Activated naive CD8-positive, alpha-beta T cell treated with anti-CD3 and anti-CD28 coated beads, Interleukin-2, amount 50 U/mL, for 16 hours (primary cell): ENCODE results near the gene ADAM8.
"Not testable (repeated sequence)": the region's sequence is repeated elsewhere in the genome, so short reads cannot be mapped to it uniquely, and the experiment has no call there.

ENCODE experiments used
- DNase-seq: peaks from one replicate; pipeline ENCODE4 v3.0.0-alpha.2; 2020; ENCODE audit warnings: low read depth, low spot score

The ADAM8 gene

GRCh38 chr10:133276435-133277201, at the start of gene ADAM8:
Gene ADAM8, minus strand, starts transcription at chr10:133276868. Its CDS starts 51 bp downstream, at chr10:133276817.
- DNase-seq = no peak

- no peak for DNase-seq
Measured at GRCh38 chr10:133326223-133326551, 49.5 kb upstream of the ADAM8 start.

- DNase-seq = no peak
Measured at GRCh38 chr10:133325440-133326222, 49.0 kb upstream of the ADAM8 start.

DNA sequence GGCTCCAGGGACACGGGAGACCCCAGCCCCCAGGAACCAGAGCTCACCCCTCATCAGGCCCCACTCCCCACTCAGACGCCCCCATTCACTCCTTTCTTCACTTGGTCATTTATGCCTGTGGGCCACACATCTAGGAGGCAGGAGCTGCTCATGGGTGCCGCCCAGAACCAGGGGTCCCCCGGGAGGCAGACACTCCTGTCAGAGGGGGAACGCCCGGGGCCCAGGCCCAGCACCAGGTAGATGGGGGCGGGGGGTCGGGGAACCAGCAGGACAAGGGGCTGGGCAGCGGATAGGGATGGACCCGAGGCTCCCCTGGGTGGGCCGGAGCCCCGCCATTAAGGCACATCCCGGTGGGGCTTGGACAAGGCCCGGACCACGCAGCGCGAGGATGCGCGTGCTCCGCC, 48.2 kb upstream of the ADAM8 start:
- DNase-seq = no peak

GRCh38 chr10:133324198-133324792, 47.6 kb upstream of the ADAM8 start:
- DNase-seq = no peak

- DNase-seq = not testable (repeated sequence)
Measured at GRCh38 chr10:133322064-133322709, 45.5 kb upstream of the ADAM8 start.

GRCh38 chr10:133320852-133321422, 44.3 kb upstream of the ADAM8 start:
- not testable (repeated sequence) for DNase-seq

- no peak for DNase-seq
Measured at GRCh38 chr10:133318494-133319127, 41.9 kb upstream of the ADAM8 start.

- no peak for DNase-seq
Measured at GRCh38 chr10:133316732-133317131, 40.1 kb upstream of the ADAM8 start.

DNA sequence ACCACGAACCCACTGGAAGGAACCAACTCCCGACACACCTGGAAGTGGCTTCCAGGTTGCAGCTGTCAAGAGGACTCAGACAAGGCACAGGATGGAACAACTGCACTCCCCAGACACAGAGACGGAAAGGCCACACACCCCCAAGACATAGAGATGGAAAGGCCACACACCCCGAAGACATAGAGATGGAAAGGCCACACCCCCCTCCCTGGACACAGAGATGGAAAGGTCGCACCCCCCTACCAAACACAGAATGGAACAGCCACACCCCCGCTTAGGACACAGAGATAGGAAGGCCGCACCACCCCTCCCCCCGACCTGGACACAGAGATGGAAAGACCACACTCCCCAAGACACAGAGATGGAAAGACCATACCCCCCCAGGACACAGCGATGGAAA, 39.6 kb upstream of the ADAM8 start:
- DNase-seq = no peak

DNA sequence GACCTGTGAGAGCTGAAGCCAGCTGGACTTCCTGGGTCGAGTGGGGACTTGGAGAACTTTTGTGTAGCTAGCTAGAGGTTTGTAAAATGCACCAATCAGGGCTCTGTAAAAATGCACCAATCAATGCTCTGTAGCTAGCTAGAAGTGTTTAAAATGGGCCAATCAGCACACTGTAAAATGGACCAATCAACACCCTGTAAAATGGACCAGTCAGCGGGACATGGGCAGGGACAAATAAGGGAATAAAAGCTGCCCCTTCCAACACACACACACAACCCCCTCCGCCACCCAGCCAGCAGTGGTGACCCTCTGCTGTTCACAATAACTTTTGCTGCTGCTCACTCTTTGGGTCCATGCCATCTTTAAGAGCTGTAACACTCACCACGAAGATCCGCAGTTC, 39.2 kb upstream of the ADAM8 start:
- DNase-seq = no peak

DNA sequence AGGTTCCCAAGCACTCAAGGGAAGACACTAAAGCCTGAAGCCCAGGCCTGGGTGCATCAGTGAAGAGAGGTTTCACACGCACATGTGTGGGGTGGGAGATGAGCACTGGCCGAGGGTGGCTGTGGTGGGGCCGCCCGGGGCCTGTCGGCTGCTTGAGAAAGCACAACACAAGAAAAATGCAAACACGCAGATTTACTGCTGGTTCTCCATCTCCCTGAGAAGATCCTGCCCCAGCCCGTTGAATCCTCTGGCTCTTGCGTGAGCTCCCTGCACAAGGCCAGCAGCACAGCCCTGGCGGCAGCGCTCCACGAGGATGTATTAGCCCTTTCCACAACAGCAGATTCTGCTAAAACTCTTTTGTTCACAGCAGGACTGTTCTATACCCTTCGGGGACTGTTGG, 38.2 kb upstream of the ADAM8 start:
- no peak for DNase-seq

GRCh38 chr10:133313192-133313591, 36.5 kb upstream of the ADAM8 start:
- no peak for DNase-seq

DNA sequence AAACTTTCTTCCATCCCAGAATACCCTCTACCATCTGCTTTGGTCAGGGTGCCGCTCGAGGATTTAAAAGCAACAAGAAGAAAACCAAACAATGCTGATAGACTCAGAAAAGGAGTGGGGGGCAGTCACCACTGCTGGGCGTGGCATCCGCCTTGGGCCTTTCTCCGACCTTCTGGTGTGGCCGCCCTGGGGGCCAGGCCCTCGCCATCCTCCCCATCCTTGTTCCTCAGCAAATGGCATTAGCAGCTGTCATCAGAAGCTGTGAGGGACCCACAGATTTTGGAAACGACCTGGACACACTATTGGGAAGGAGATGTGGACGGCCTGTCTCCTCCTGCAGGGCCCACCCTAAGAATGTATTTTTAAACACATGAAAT, 36.1 kb upstream of the ADAM8 start:
- no peak for DNase-seq

DNA sequence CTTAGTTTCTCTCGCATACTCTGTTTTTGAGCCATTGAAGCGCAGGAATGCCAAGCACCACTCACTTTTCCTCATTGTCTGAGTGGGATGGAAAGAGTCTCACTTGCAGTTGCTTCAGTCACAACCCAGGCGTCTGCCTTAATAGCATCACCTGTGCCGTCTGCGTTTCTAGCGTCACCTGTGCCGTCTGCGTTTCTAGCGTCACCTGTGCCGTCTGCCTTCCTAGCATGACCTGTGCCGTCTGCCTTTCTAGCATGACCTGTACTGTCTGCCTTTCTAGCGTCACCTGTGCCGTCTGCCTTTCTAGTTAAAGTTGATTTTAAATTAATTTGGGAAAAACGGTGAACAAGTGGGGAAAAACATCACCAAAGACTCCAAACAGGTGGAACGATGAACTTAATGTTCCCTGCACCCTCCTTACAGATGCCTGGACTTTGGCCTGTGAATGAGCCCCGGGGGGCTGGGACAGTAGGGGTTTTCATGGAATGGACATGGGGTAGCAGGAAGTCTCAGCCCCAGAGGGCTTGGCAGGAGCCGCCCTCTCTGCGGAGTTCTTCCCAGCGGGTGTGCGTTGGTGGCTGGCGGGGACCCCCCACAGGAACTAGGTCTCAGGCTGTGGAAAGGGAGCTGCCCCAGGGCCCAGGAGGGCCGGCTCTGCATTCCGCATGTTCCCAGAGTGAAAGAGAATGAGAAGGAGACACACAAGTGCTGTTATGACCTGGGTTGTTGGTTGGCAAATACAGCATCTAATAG, 35.5 kb upstream of the ADAM8 start:
- DNase-seq = no peak

DNA sequence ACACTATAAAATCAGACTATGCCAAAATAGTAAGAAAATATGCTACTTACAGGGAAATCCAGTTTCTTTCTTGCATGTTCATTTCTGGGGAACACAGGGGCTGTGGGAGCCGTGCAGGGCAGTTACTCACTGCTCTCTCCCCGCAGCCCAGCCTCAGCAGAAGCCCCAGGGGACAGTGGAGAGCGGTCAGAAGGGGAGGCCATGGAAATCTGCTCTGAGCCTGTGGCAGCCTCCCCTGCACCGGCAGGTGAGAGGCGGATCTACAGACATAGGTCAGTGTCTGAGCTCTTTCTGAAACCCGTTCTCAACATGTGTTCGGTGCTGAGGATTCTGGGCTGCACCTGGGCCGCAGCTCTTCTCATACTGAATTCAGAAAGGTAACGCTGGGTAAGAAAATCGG, 34.9 kb upstream of the ADAM8 start:
- no peak for DNase-seq

DNA sequence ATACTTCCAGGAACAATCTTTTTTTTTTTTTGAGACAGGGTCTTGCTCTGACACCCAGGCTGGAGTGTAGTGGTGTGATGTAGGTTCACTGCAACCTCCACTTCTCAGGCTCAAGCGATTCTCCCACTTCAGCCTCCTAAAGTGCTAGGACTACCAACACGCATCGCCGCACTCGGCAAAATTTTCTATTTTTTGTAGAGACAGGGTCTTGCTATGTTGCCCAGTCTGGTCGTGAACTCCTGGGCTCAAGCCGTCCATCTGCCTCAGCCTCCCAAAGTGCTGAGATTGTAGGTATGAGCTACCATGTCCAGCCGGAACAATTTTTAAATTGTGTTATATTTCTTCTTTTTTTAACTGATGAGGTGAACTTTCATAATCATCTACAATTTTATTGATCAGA, 34.1 kb upstream of the ADAM8 start:
- no peak for DNase-seq

- no peak for DNase-seq
Measured at GRCh38 chr10:133310399-133310755, 33.7 kb upstream of the ADAM8 start.

- no peak for DNase-seq
Measured at GRCh38 chr10:133309720-133310398, 33.2 kb upstream of the ADAM8 start.

GRCh38 chr10:133309100-133309719, 32.5 kb upstream of the ADAM8 start:
- peak; percentile 83 for DNase-seq
